ENCODE results near the gene OR4D2.

DNA sequence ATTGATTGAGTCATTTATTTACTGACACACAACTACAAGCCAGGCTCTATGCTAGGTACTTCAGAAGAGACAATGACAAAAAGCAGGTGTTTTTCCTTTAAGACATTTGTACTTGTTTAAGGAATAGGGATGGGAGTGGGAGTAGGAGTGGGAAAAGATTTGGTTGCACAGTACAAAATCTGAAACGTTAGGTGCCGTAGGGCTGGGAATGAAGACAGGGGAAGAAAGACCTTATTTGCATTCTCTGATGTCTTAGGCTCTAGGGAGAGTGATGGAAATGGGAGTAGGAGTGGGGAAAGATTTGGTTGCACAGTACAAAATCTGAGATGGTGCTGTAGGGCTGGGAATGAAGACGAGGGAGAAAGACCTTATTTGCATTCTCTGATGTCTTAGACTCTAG is 47.3 kb upstream of the OR4D2 start:
- no peak for TF ChIP-seq POLR2A (IDR thresholded peaks at IDR 0.05)
- TF ChIP-seq CTCF (IDR thresholded peaks at IDR 0.05), result no peak

Measured in testis (tissue), 2 donors.